ENCODE results near the gene TMEM204.

TMEM204 gene

GRCh38 chr16:1601489-1601888, 68.0 kb downstream of the TMEM204 start:
- no peak for DNase-seq

GRCh38 chr16:1602285-1602684, 68.8 kb downstream of the TMEM204 start:
- no peak for DNase-seq
